DMS114 treated with DMSO at 0.1 percent for 48 hours (cell line): ENCODE data around the gene MAP1LC3C.
A peak's percentile ranks its signal among the peaks of the same experiment; 100 is the strongest.
"Not testable (repeated sequence)": the region's sequence is repeated elsewhere in the genome, so short reads cannot be mapped to it uniquely, and the experiment has no call there.

Source experiments
- DNase-seq: peaks from one replicate; lab custom pipeline; 2025; ENCODE audit not compliant: unreplicated experiment; lab: John Stamatoyannopoulos, UW

MAP1LC3C gene

DNA sequence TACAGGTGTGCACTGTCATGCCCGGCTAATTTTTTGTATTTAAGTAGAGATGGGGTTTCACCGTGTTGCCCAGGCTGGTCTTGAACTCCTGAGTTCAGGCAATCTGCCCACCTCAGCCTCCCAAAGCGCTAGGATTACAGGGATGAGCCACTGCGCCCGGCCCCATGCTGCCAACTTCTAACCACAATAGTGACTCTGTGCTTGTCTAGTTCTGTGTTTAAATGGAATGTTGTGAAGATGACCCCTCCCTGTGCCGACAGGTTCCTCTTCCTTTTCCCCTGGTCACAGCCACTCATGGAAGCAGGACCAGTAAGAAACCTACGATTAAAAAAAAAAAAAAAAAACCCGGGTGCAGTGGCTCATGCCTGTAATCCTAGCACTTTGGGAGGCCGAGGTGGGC is 4.7 kb downstream of the MAP1LC3C start:
- DNase-seq: no peak

DNA sequence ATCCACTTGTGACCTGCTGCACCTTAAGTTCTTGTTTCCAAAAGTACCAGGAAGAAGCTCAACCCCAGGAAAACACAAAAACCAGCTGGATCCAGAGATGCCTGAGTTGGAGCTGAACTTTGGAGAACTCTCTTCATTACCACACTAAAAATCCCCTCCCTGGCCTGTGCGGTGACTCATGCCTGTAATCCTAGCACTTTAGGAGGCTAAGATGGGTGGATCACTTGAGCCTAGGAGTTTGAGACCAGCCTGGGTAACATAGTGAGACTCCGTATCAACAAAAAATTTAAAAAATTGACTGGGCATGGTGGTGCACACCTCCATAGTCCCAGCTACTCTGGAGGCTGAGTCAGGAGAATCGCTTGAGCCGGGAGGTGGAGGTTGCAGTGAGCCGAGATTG is 6.2 kb downstream of the MAP1LC3C start:
- DNase-seq: no peak

DNA sequence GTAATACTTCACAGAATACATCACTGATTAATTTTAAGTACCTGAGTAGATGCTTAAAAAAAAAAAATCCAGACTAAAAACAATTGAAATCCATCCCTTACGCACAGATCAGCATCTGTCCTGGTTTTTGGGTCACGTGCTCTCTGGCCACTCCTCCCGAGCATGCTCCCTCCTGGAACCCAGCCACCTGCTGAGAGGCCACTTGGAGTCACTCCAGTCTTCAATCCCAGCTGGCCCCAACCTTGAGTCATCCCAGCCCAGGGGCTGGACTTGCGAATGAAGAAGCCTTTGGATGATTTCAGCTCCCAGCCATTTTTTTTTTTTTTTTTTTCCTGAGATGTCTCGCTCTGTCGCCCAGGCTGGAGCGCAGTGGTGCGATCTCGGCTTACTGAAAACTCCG is 8.9 kb downstream of the MAP1LC3C start:
- DNase-seq: no peak

DNA sequence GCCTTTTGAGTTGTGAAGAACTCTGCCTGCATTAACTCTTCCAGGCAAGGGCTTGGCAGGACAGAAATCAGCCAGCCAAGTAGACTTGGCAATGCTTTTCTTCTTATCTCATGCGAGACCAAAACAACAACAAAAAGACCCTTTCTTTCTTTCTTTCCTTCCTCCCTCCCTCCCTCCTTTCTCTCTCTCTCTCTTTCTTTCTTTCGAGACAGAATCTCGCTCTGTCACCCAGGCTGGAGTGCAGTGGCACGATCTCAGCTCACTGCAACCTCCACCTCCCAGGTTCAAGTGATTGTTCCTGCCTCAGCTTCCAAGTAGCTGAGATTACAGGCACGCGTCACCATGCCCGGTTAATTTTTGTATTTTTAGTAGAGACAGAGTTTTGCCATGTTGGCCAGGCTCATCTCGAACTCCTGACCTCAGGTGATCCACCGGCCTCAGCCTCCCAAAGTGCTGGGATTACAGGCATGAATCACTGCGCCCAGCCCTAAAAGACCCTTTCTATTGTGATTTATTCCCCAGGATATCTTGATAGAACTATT is 10.4 kb downstream of the MAP1LC3C start:
- DNase-seq: not testable (repeated sequence)

DNA sequence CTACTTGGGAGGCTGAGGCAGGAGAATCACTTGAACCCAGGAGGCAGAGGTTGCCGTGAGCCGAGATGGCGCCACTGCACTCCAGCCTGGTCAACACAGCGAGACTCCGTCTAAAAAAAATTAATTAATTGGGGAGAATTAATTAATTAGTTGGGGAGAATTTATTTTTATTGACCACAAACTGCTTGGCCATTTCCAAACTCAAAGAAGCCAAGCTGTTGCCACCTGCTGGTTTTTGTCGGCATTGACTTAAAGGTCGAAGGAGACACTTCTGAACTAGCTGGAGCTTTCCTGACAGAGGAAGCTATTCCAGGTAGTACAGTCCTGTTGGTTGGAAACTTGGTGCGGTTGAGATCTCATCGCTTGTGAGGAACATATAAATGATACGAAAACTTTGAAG is 13.1 kb downstream of the MAP1LC3C start:
- DNase-seq: no peak

DNA sequence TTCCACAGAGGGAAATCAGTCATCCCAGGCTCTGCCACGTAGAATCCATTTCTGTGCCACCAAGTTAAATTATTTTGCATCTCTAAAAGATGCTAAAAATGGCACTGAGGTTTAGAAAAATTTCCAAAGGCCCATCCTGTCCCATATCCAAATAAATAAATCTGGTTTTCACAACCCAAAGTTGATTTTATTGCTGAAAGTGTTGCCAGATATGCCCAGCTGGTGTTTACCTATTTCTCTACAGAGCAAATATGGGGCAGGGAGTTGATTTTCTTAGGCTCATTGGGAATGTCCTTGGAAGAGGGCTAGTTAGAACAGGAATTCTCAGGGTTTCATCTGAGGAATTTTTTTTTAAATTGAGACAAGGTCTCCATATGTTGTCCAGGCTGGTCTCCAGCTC is 19.0 kb downstream of the MAP1LC3C start:
- DNase-seq: no peak

DNA sequence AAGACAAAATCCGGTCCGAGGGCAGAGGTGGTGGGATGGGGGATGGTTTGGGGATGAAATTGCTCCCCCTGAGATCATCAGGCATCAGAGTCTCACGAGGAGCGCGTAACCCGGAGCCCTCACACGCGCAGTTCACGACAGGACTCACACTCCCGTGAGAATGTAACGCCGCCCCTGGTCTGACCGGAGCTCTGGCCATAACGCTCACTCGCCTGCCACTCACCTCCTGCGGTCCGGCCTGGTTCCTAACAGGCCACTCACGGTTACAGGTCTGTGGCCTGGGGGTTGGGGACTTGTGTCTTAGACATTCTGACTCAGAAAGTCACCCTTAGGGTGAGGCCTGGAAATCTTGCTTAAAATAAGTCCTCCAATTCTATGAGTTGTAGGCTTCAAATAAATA is 19.8 kb downstream of the MAP1LC3C start:
- no peak for DNase-seq

DNA sequence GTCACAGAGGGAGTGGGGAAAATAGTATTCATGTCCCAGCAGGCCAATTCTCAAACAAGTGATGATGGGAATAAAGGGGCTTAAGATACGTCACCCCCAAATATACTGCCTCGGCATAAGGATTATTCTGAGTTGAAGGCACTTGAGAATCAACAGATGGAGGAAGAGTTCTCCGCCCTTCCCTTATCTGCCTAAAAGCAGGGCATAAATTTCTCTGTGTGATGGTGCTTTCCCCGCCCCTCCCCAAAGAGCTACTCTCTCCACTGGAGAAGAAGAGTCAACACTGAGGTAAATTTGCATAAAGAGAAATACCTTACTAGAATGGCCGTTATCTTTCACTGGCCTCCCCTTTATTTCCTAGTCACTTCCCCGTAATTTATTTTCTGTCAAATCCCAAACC is 22.7 kb downstream of the MAP1LC3C start:
- no peak for DNase-seq

DNA sequence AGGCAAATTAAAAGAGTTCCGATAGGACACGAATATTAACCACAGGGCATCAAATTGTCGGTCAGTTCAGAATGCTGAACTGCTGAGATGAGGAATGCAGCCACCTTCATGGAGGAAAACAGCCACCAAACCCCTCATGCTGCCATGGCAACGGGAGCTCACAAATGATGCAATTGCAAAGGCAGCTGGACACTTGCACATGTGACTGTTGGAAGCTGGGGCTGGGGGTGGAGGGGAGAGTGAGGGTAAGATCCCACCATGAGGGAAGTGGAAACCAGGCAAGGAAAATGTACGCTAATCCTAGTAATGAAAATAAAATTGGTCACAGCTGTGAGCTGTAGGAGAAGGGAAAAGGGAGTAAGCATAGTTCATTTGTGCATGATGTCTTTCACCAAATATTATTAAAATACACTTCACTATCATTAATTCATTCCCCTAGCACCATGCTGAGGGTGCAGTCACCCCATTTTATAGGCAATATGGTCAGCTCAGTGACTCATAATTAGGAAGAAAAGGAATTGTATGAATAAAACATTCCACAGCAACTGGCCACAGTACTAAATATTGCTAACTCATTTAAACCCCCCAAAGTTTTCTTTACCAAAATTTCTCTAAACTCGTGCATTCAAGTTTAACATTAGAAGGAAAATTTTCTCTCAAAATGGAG is 26.1 kb downstream of the MAP1LC3C start:
- no peak for DNase-seq

DNA sequence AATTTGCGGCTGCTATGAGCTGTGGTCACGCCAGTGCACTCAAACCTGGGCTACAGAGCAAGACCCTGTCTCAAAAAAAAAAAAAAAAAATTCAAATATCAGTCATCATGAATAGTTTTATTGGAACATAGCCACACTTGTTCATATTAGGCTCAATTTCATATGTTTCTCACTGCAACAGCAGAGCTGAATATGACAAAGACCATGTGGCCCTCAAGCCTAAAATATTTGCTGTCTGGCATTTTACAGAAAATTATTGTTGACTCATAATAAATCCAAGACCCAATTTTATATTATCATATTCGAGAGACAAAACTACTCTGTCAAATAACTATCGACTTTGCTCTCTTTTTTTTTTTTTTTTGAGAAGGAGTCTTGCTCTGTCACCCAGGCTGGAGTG is 30.3 kb downstream of the MAP1LC3C start:
- no peak for DNase-seq

DNA sequence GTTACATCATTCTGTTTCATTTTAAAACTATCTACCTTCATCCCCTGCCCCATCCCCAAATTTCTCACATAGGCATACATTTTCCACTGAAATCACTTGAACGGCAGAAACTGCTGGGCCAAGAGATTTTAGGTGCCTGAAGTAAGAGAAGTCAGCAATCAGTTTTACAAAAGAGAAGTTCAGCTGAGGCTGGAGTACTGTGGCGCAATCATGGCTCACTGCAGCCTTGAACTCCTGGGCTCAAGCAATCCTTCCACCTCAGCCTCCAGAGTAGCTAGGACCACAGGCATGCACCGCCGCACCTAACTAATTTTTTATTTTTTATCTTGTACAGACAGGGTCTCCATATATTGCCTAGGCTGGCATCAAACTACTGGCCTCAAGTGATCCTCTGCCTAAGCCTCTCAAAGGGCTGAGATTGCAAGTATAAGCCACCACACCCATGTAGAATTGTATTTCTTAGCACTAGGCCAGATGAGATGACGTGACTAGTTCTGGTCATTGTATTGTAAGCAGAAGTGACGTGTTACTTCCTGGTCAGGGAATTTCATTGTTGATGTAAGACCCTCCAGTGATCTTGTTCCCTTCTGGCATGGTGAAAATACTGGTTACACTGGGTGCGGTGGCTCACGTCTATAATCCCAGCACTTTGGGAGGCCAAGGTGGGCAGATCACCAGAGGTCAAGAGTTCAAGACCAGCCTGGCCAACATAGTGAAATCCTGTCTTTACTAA is 34.2 kb downstream of the MAP1LC3C start:
- no peak for DNase-seq

DNA sequence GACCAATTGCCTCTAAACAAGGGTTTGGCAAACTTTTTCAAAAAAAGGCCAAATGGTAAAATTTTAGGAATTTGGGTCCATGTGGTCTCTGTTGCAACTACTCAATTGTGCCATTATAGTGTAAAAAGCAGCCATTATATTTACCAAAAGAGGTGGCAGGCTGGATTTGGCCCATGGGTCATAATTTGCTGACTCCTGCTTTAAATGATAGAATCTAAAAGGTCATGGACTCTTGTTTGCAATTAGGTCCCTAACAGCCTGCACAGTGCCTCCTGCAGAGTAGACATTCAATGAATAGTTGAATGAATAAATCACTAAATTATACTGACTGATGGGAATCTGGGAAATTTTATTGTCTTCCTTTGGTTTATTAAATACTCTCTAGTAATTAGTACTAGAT is 35.2 kb downstream of the MAP1LC3C start:
- no peak for DNase-seq

DNA sequence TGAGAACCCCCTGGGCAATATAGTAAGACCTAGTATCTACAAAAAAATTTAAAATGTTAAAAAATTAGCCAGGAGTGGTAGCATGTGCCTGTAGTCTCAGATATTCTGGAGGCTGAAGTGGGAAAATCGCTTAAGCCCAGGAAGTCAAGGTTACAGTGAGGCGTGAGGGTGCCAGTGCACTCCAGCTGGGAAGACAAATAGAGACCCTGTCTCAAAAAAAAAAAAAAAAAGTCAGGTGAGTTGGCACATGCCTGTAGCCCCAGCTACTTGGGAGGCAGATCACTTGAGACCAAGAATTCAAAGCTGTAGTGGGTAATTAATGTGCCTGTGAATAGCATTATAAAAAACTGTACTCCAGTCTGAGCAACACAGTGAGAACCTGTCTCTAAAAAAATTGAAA is 36.7 kb downstream of the MAP1LC3C start:
- no peak for DNase-seq

DNA sequence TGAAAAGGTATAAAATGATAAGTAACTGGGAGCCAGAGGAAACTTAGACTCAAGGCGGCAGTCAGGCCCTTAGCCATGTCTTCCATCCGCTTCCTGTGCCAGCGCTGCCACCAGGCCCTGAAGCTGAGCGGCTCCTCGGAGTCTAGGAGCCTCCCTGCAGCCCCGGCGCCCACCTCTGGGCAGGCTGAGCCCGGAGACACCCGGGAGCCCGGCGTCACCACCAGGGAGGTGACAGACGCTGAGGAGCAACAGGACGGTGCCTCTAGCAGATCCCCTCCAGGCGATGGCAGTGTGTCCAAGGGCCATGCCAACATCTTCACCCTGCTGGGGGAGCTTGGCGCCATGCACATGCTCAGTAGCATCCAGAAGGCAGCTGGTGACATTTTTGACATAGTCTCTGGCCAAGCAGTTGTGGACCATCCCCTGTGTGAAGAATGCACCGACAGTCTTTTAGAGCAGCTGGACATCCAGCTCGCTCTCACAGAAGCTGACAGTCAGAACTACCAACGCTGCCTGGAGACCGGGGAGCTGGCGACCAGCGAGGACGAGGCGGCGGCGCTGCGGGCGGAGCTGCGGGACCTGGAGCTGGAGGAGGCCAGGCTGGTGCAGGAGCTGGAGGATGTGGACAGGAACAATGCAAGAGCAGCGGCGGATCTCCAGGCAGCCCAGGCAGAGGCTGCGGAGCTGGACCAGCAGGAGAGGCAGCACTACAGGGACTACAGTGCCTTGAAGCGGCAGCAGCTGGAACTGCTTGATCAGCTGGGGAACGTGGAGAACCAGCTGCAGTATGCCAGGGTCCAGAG is 41.0 kb downstream of the MAP1LC3C start, which contains the start of gene BECN2:
Gene BECN2, plus strand, starts transcription at position 76 of the 803 bp plus-strand sequence. Its CDS starts 0 bp downstream, at position 76.
- DNase-seq: peak; percentile 71

DNA sequence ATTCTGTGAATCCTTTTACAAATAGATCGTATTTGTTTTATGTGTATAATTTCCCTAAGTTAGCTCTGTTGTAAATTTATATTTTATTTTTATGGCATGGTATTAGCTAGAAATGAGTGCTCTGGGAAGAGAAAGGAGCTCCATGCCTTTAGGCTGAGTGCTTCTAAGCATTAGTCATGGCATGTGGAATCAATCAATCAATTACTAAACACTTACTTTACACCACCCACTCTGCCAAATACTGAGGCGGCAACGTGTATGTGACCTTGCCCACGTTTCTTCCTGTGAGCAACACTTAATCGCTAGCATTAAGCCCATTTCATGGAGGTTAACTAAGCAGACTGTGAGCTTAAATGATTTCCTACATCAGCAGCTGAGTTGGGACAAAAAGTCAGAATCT is 48.5 kb downstream of the MAP1LC3C start:
- DNase-seq: no peak

DNA sequence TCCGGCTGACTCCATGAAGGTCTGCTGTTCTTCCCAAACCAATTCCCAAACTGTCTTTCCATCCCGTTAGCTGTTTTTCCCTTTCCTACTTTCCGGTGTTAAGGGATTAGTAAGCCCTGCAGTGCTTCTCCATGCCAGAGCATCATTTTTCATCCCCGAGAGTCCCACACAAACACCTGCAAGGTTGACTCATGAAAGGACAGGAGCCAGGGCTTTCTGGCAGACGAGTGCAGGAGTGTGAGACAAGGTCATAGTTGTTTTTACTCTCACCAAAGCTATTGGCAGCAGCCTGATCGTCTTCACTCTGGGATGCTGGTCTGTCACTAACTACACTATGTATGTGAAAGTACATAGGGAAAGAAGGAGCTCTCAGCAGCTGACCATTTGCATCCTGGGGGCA is 51.5 kb downstream of the MAP1LC3C start:
- DNase-seq: no peak
